ENCODE results near the gene RIBC2. TPM values are rescaled to one million over a fixed set of nuclear protein-coding genes. Genes with fewer than 3 reads are reported as not detected.

RIBC2 gene
- total and polyA plus RNA-seq, 2 of the 13 experiments (the other 11 are each of a cell fraction or from before 2014, with no cell fraction given): 0.55 TPM; not detected in 1

DNA sequence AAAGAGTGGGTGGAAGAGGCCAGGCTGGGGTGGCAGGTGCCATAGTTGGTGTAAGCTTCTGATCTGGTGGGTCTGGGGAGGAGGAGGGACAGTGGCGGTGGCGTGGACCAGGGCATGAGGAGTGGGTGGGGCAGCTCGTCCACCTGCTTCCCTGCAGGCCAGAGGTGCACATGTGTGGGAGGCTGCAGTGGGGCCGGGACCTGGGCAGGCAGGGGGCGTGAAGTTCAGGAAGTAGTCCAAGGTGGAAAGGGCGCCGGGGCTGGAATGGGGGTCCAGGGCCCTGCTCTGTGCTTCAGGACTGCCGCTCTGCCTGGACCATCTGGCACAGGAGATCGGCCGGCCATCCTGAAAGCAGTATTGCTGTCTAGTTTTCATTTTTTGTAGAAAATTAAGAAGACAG, 15.9 kb downstream of the RIBC2 start:
- no peaks in the 10 kb centered on the region for H3K36me3 ChIP-seq (replicated peaks in 1 of 2; ENCODE audit: control insufficient read depth in 1 of 2, insufficient read depth in 2 of 2, low read length in 2 of 2)
- in situ Hi-C loops (cut with HindIII; ENCODE audit: extremely low pct_ligation_motif_present, low pct_unique_long_range_greater_than_20kb): loop anchor here (5.0 kb wide), 1 partner anchor 52 kb away; no protein-coding TSS in a partner anchor
- no peak overlapping the region for H3K4me3 ChIP-seq (replicated peaks in 1 of 3; ENCODE audit: insufficient read depth in 1 of 3, low read depth in 2 of 3, low read length in 3 of 3)
- no peak overlapping the region for H3K4me2 ChIP-seq (ENCODE audit: low read depth, low read length)
- BruUV-seq (replicated peaks): no TSS peak
- ChIA-PET CTCF (ENCODE audit: low intra/inter-chr PET ratio, low total read pairs) (no interaction called here), POLR2A (no interaction called here)
- peaks cover 5 to 24% of the 10 kb centered on the region in 2 experiments; a peak in 4 of 5 replicates for H3K27me3 ChIP-seq (ENCODE audit: control insufficient read depth in 1 of 2, insufficient read depth in 2 of 2, low read length in 2 of 2)
- no peaks in the 10 kb centered on the region for H4K20me1 ChIP-seq (ENCODE audit: insufficient read depth, low read length)
- ATAC-seq: no peak
- no peaks in the 10 kb centered on the region for H3K9me3 ChIP-seq (ENCODE audit: low read length)
- no peaks in the 10 kb centered on the region for H3K79me2 ChIP-seq (ENCODE audit: insufficient read depth, low read length)
- H3K9ac ChIP-seq (ENCODE audit: insufficient read depth, low read depth, low read length): no peak overlapping the region
- no peak overlapping the region for H2AFZ ChIP-seq (ENCODE audit: low read length)
- WGBS (ENCODE audit: low lambda C conversion rate): 60% methylated on average over 9 of the region's 10 CpGs
- H3K27ac ChIP-seq (ENCODE audit: extremely low read length, insufficient read depth, low read length): no peak overlapping the region
- TF ChIP-seq TCF7 (IDR thresholded peaks at IDR 0.05; ENCODE audit: low read depth): no peak
- TF ChIP-seq ZNF550 (CRISPR knock-in tag; IDR thresholded peaks at IDR 0.05; ENCODE audit: borderline replicate concordance): no peak
- TF ChIP-seq CBX2 (IDR thresholded peaks at IDR 0.05; ENCODE audit: low read depth, low read length): no peak
- TF ChIP-seq CBX2 (CRISPR knock-in tag; IDR thresholded peaks at IDR 0.05; ENCODE audit: low read depth): no peak
- TF ChIP-seq HOXA3 (CRISPR knock-in tag; IDR thresholded peaks at IDR 0.05): no peak
- TF ChIP-seq, protein P1, sequence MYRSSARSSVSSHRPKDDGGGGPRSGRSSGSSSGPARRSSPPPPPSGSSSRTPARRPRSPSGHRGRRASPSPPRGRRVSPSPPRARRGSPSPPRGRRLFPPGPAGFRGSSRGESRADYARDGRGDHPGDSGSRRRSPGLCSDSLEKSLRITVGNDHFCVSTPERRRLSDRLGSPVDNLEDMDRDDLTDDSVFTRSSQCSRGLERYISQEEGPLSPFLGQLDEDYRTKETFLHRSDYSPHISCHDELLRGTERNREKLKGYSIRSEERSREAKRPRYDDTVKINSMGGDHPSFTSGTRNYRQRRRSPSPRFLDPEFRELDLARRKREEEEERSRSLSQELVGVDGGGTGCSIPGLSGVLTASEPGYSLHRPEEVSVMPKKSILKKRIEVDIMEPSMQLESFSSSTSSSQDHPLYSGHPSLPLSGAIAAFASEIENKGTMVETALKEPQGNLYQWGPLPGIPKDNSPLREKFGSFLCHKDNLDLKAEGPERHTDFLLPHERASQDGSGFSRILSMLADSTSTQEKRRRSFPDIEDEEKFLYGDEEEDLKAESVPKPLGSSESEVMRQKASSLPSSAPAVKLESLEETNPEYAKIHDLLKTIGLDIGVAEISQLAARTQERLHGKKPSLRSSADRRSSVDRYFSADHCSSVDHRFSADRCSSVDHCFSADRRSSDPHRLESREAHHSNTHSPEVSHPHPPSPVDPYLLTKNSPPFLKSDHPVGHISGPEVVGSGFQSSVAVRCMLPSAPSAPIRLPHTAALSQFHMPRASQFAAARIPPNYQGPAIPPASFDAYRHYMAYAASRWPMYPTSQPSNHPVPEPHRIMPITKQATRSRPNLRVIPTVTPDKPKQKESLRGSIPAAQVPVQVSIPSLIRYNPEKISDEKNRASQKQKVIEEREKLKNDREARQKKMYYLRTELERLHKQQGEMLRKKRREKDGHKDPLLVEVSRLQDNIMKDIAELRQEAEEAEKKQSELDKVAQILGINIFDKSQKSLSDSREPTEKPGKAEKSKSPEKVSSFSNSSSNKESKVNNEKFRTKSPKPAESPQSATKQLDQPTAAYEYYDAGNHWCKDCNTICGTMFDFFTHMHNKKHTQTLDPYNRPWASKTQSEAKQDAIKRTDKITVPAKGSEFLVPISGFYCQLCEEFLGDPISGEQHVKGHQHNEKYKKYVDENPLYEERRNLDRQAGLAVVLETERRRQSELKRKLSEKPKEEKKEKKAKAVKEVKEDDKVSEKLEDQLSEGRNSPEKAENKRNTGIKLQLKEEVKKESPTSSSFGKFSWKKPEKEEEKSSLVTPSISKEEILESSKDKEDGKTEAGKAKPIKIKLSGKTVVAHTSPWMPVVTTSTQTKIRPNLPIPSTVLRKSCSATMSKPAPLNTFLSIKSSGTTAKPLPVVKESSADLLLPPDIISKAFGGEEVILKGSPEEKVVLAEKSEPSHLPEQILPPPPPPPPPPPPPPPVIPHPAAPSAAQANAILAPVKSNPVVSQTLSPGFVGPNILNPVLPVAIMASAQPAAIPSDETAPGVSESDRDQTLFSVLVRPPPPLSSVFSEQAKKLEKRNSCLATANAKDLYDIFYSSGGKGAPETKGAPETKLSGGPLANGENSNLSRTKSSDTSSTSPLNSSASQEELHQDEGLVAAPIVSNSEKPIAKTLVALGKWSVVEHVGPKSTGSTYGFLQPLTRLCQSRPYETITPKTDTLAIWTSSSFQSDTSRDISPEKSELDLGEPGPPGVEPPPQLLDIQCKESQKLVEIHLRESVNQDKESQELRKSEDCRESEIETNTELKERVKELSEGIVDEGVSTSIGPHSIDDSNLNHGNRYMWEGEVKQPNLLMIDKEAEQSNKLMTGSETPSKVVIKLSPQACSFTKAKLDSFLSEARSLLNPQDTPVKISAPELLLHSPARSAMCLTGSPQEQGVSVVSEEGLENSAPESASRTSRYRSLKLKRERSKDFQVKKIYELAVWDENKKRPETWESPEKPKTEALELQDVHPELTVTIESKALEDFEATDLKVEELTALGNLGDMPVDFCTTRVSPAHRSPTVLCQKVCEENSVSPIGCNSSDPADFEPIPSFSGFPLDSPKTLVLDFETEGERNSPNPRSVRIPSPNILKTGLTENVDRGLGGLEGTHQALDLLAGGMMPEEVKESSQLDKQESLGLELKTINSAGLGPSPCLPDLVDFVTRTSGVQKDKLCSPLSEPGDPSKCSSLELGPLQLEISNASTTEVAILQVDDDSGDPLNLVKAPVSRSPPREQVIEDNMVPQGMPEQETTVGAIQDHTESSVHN (CRISPR knock-in tag; IDR thresholded peaks at IDR 0.05): no peak
- TF ChIP-seq SMYD3 (CRISPR knock-in tag; IDR thresholded peaks at IDR 0.05): no peak
- no peak for TF ChIP-seq MTF1 (CRISPR knock-in tag; IDR thresholded peaks at IDR 0.05)
- DNase-seq (ENCODE audit: low spot score): no peak
- no peak for FAIRE-seq
- H3K4me1 ChIP-seq (ENCODE audit: insufficient read depth, low read length): peaks cover 16% of the 10 kb centered on the region
- intact Hi-C loops (cut with micrococcal nuclease; ENCODE audit: unreplicated experiment): no loop called here

All from HepG2 (cell line).